K562 (cell line): ENCODE results near the gene UQCR11. TPM values are rescaled to one million over a fixed set of nuclear protein-coding genes. Genes with fewer than 3 reads are reported as not detected.

Experiments used
- COPS2 ChIP-seq: fragments of 450-650 bp; conservative IDR thresholded peaks from 2 replicates; pipeline ENCODE4 v1.6.1; 2016; ENCODE audit warnings: mild to moderate bottlenecking, moderate library complexity
- CTBP1 ChIP-seq: fragments of 450-650 bp; IDR thresholded peaks from 2 replicates; pipeline ENCODE4 v1.6.1; 2016; ENCODE audit warnings: borderline replicate concordance
- MNT ChIP-seq, 2 experiments: fragments of 450-650 bp; conservative IDR thresholded peaks; 2 replicates each; pipeline ENCODE4 v1.6.1; 2017; ENCODE audit warnings: mild to moderate bottlenecking in 2 of 2, moderate library complexity in 2 of 2
- NFIC ChIP-seq: fragments of 450-650 bp; IDR thresholded peaks from 2 replicates; pipeline ENCODE4 v1.6.1; 2017; ENCODE audit warnings: mild to moderate bottlenecking, inconsistent platforms
- NR3C1 ChIP-seq: sonication (generic); formaldehyde crosslinking; IDR thresholded peaks from 2 replicates; pipeline ENCODE4 v1.8.1; 2022; ENCODE audit warnings: missing genetic modification reagents
- RB1 ChIP-seq: fragments of 450-650 bp; IDR thresholded peaks from 2 replicates; pipeline ENCODE4 v1.6.1; 2017; ENCODE audit warnings: low read depth, mild to moderate bottlenecking
- RBM17 ChIP-seq: fragments of 200-400 bp; formaldehyde crosslinking; IDR thresholded peaks from 2 replicates; pipeline ENCODE4 v1.6.1; 2017; ENCODE audit warnings: low read depth, mild to moderate bottlenecking, low read length, borderline replicate concordance
- REST ChIP-seq, 2 experiments: fragments of 450-650 bp; formaldehyde crosslinking in 1 of 2; IDR thresholded peaks; 2 replicates each; pipeline versions ENCODE4 v1.4.0 to v1.6.1; 2014 to 2020; ENCODE audit warnings: mild to moderate bottlenecking in 2 of 2, borderline replicate concordance in 1 of 2, low read depth in 1 of 2
- STAT5A ChIP-seq: IDR thresholded peaks from 2 replicates; pipeline ENCODE4 v1.6.1; 2012; ENCODE audit warnings: low read length, inconsistent platforms, borderline replicate concordance
- ZBTB1 ChIP-seq: sonication (generic); formaldehyde crosslinking; IDR thresholded peaks from 2 replicates; pipeline ENCODE4 v1.8.1; 2023; ENCODE audit warnings: missing genetic modification reagents, low read depth, mild to moderate bottlenecking, borderline replicate concordance
- polyA plus RNA-seq, 8 experiments: library from polyadenylated mRNA; depleted of rRNA in 4 of 8; stranded (reverse) in 5 of 8; unstranded in 3 of 8; fragments of >200 nt; fragmentation: Nextera tagmentation in 2 of 8; fragmentation: Illumina TruSeq in 1 of 8; extraction: Ambion mirVana in 2 of 8; extraction: Trizol in 1 of 8; gene quantifications; 2 replicates each; pipeline versions ENCODE4 v1.2.1 to v1.2.3, GENCODE V29; 2011 to 2014; ENCODE audit warnings: inconsistent platforms in 1 of 8, missing spikeins in 1 of 8
- total RNA-seq, 7 experiments: library from RNA; depleted of rRNA in 6 of 7; stranded (reverse); fragments of >200 nt in 6 of 7; fragmentation: Illumina TruSeq in 2 of 7; extraction: Trizol in 2 of 7; gene quantifications; 2 replicates each; pipeline versions ENCODE4 v1.2.1 to v1.2.3, GENCODE V29; 2011 to 2021; ENCODE audit warnings: low replicate concordance in 1 of 7
- TF ChIP-seq, protein P1 (sequence below): IDR thresholded peaks from 3 replicates; pipeline ENCODE4 v1.6.1; 2011; ENCODE audit warnings: borderline replicate concordance, mild to moderate bottlenecking, moderate library complexity; ENCODE audit not compliant: insufficient read length; ENCODE audit errors: extremely low read depth
- TF ChIP-seq, protein P2 (sequence below): sonication (generic); formaldehyde crosslinking; IDR thresholded peaks from 2 replicates; pipeline ENCODE4 v1.8.0; 2022; ENCODE audit warnings: missing genetic modification reagents, mild to moderate bottlenecking, borderline replicate concordance

The UQCR11 gene
- total and polyA plus RNA-seq, 9 of the 15 experiments (the other 6 are each of a cell fraction or from before 2014, with no cell fraction given): 57.6 to 394 (median 259) TPM

GRCh38 chr19:1568320-1569019 lies 36.8 kb downstream of the UQCR11 start, which contains the start of gene MEX3D (continued):
- peak in 1 of 2 experiments; percentile 75; a peak in 2 of 4 replicates for TF ChIP-seq MNT (conservative IDR thresholded peaks at IDR 0.05)
- TF ChIP-seq REST (IDR thresholded peaks at IDR 0.05; ENCODE audit: borderline replicate concordance): peak; percentile 36; the same call in 1 of the 2 replicates
- TF ChIP-seq REST (CRISPR knock-in tag; IDR thresholded peaks at IDR 0.05; ENCODE audit: low read depth): no peak
- 0 out of 2 replicates have a peak, but pooled peaks have one; percentile 56 for TF ChIP-seq NR3C1
- TF ChIP-seq RBM17: no peak
- TF ChIP-seq, protein P1, sequence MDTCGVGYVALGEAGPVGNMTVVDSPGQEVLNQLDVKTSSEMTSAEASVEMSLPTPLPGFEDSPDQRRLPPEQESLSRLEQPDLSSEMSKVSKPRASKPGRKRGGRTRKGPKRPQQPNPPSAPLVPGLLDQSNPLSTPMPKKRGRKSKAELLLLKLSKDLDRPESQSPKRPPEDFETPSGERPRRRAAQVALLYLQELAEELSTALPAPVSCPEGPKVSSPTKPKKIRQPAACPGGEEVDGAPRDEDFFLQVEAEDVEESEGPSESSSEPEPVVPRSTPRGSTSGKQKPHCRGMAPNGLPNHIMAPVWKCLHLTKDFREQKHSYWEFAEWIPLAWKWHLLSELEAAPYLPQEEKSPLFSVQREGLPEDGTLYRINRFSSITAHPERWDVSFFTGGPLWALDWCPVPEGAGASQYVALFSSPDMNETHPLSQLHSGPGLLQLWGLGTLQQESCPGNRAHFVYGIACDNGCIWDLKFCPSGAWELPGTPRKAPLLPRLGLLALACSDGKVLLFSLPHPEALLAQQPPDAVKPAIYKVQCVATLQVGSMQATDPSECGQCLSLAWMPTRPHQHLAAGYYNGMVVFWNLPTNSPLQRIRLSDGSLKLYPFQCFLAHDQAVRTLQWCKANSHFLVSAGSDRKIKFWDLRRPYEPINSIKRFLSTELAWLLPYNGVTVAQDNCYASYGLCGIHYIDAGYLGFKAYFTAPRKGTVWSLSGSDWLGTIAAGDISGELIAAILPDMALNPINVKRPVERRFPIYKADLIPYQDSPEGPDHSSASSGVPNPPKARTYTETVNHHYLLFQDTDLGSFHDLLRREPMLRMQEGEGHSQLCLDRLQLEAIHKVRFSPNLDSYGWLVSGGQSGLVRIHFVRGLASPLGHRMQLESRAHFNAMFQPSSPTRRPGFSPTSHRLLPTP: no peak
- no peak for TF ChIP-seq STAT5A
- peak; percentile 75 for TF ChIP-seq ZBTB1 (CRISPR knock-in tag)
- TF ChIP-seq, protein P2, sequence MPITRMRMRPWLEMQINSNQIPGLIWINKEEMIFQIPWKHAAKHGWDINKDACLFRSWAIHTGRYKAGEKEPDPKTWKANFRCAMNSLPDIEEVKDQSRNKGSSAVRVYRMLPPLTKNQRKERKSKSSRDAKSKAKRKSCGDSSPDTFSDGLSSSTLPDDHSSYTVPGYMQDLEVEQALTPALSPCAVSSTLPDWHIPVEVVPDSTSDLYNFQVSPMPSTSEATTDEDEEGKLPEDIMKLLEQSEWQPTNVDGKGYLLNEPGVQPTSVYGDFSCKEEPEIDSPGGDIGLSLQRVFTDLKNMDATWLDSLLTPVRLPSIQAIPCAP (CRISPR knock-in tag): no peak
- peak; percentile 97 for TF ChIP-seq RB1
- peak; percentile 50; the same call in 1 of the 2 replicates for TF ChIP-seq CTBP1
- TF ChIP-seq COPS2: no peak
- no peak for TF ChIP-seq NFIC
